Measurements from ENCODE around the gene H2AZ1.
"Not testable (repeated sequence)": the region's sequence is repeated elsewhere in the genome, so short reads cannot be mapped to it uniquely, and the experiment has no call there.

The H2AZ1 gene

GRCh38 chr4:99965674-99966350 is 15.7 kb upstream of the H2AZ1 start:
- 0 out of 2 replicates have a peak, but pooled peaks cover 3% of the 10 kb centered on the region for H3K4me1 ChIP-seq (ENCODE audit: control insufficient read depth, insufficient read depth, low read length)
- no peak overlapping the region for H3K9ac ChIP-seq (ENCODE audit: low read length)
- H3K27ac ChIP-seq (ENCODE audit: low read depth, low read length) = no peak overlapping the region
- H3K9me3 ChIP-seq (ENCODE audit: control insufficient read depth, insufficient read depth, low read depth, low read length) = no peaks in the 10 kb centered on the region
- H3K36me3 ChIP-seq (ENCODE audit: control insufficient read depth, insufficient read depth, low read length) = no peaks in the 10 kb centered on the region
- no peak overlapping the region for H3K4me3 ChIP-seq (ENCODE audit: low read depth, low read length)
- H3K27me3 ChIP-seq (ENCODE audit: control insufficient read depth, insufficient read depth, low read length) = no peaks in the 10 kb centered on the region

GRCh38 chr4:99965173-99965572 is 15.1 kb upstream of the H2AZ1 start:
- Histone ChIP-seq H3K9ac (ENCODE audit: low read length) (no peak overlapping the region), H3K4me1 (ENCODE audit: control insufficient read depth, insufficient read depth, low read length) (0 out of 2 replicates have a peak, but pooled peaks cover 3% of the 10 kb centered on the region), H3K4me3 (ENCODE audit: low read depth, low read length) (no peak overlapping the region), H3K27ac (ENCODE audit: low read depth, low read length) (no peak overlapping the region), H3K27me3 (ENCODE audit: control insufficient read depth, insufficient read depth, low read length) (no peaks in the 10 kb centered on the region), H3K9me3 (ENCODE audit: control insufficient read depth, insufficient read depth, low read depth, low read length) (no peaks in the 10 kb centered on the region), H3K36me3 (ENCODE audit: control insufficient read depth, insufficient read depth, low read length) (no peaks in the 10 kb centered on the region)

- H3K27me3 ChIP-seq (ENCODE audit: control insufficient read depth, insufficient read depth, low read length) = no peaks in the 10 kb centered on the region
- no peaks in the 10 kb centered on the region for H3K4me1 ChIP-seq (ENCODE audit: control insufficient read depth, insufficient read depth, low read length)
- H3K9me3 ChIP-seq (ENCODE audit: control insufficient read depth, insufficient read depth, low read depth, low read length) = no peaks in the 10 kb centered on the region
- no peak overlapping the region for H3K9ac ChIP-seq (ENCODE audit: low read length)
- no peak overlapping the region for H3K27ac ChIP-seq (ENCODE audit: low read depth, low read length)
- no peak overlapping the region for H3K4me3 ChIP-seq (ENCODE audit: low read depth, low read length)
- H3K36me3 ChIP-seq (ENCODE audit: control insufficient read depth, insufficient read depth, low read length) = no peaks in the 10 kb centered on the region
Observed at GRCh38 chr4:99961711-99962110, 11.6 kb upstream of the H2AZ1 start.

GRCh38 chr4:99960648-99961047 is 10.6 kb upstream of the H2AZ1 start:
- Histone ChIP-seq H3K4me3 (ENCODE audit: low read depth, low read length) (no peak overlapping the region), H3K27ac (ENCODE audit: low read depth, low read length) (no peak overlapping the region), H3K9me3 (ENCODE audit: control insufficient read depth, insufficient read depth, low read depth, low read length) (0 out of 2 replicates have a peak, but pooled peaks cover 3% of the 10 kb centered on the region), H3K9ac (ENCODE audit: low read length) (no peak overlapping the region), H3K36me3 (ENCODE audit: control insufficient read depth, insufficient read depth, low read length) (no peaks in the 10 kb centered on the region), H3K4me1 (ENCODE audit: control insufficient read depth, insufficient read depth, low read length) (no peaks in the 10 kb centered on the region), H3K27me3 (ENCODE audit: control insufficient read depth, insufficient read depth, low read length) (no peaks in the 10 kb centered on the region)

- not testable (repeated sequence) for H3K4me3 ChIP-seq (ENCODE audit: low read depth, low read length); H3K9ac ChIP-seq (ENCODE audit: low read length); H3K4me1 ChIP-seq (ENCODE audit: control insufficient read depth, insufficient read depth, low read length); H3K9me3 ChIP-seq (ENCODE audit: control insufficient read depth, insufficient read depth, low read depth, low read length); H3K36me3 ChIP-seq (ENCODE audit: control insufficient read depth, insufficient read depth, low read length); H3K27me3 ChIP-seq (ENCODE audit: control insufficient read depth, insufficient read depth, low read length); H3K27ac ChIP-seq (ENCODE audit: low read depth, low read length)
Observed at GRCh38 chr4:99958207-99958606, 8.1 kb upstream of the H2AZ1 start.

GRCh38 chr4:99950913-99951254 is 809 bp upstream of the H2AZ1 start:
- Histone ChIP-seq H3K4me3 (ENCODE audit: low read depth, low read length) (peak overlapping the region; percentile 71), H3K9ac (ENCODE audit: low read length) (peak overlapping the region; percentile 80), H3K36me3 (ENCODE audit: control insufficient read depth, insufficient read depth, low read length) (peaks cover 17% of the 10 kb centered on the region), H3K9me3 (ENCODE audit: control insufficient read depth, insufficient read depth, low read depth, low read length) (0 out of 2 replicates have a peak, but pooled peaks cover under 1% of the 10 kb centered on the region), H3K27me3 (ENCODE audit: control insufficient read depth, insufficient read depth, low read length) (no peaks in the 10 kb centered on the region), H3K27ac (ENCODE audit: low read depth, low read length) (0 out of 2 replicates have a peak overlapping the region, but pooled peaks have one; percentile 4), H3K4me1 (ENCODE audit: control insufficient read depth, insufficient read depth, low read length) (peaks cover 17% of the 10 kb centered on the region)

GRCh38 chr4:99949034-99949998 is 759 bp downstream of the H2AZ1 start:
- H3K27me3 ChIP-seq (ENCODE audit: control insufficient read depth, insufficient read depth, low read length) = no peaks in the 10 kb centered on the region
- peak overlapping the region; percentile 83 for H3K27ac ChIP-seq (ENCODE audit: low read depth, low read length)
- peaks cover 22% of the 10 kb centered on the region for H3K4me1 ChIP-seq (ENCODE audit: control insufficient read depth, insufficient read depth, low read length)
- peaks cover 17% of the 10 kb centered on the region for H3K36me3 ChIP-seq (ENCODE audit: control insufficient read depth, insufficient read depth, low read length)
- no peaks in the 10 kb centered on the region for H3K9me3 ChIP-seq (ENCODE audit: control insufficient read depth, insufficient read depth, low read depth, low read length)
- peak overlapping the region; percentile 98 for H3K9ac ChIP-seq (ENCODE audit: low read length)
- H3K4me3 ChIP-seq (ENCODE audit: low read depth, low read length) = peak overlapping the region; percentile 75

- Histone ChIP-seq H3K9ac (ENCODE audit: low read length) (peak overlapping the region; percentile 51), H3K4me3 (ENCODE audit: low read depth, low read length) (peak overlapping the region; percentile 84)
Observed at GRCh38 chr4:99947608-99948007, 2.5 kb downstream of the H2AZ1 start.

GRCh38 chr4:99947190-99947578 is 2.9 kb downstream of the H2AZ1 start:
- Histone ChIP-seq H3K4me1 (ENCODE audit: control insufficient read depth, insufficient read depth, low read length) (peaks cover 22% of the 10 kb centered on the region), H3K9ac (ENCODE audit: low read length) (peak overlapping the region; percentile 89), H3K27me3 (ENCODE audit: control insufficient read depth, insufficient read depth, low read length) (no peaks in the 10 kb centered on the region), H3K27ac (ENCODE audit: low read depth, low read length) (peak overlapping the region; percentile 74; the same call in 1 of the 2 replicates), H3K9me3 (ENCODE audit: control insufficient read depth, insufficient read depth, low read depth, low read length) (no peaks in the 10 kb centered on the region), H3K4me3 (ENCODE audit: low read depth, low read length) (peak overlapping the region; percentile 84), H3K36me3 (ENCODE audit: control insufficient read depth, insufficient read depth, low read length) (peaks cover 17% of the 10 kb centered on the region)

More at GRCh38 chr4:99947608-99948007, 2.5 kb downstream of the H2AZ1 start:
- H3K36me3 ChIP-seq (ENCODE audit: control insufficient read depth, insufficient read depth, low read length) = peaks cover 17% of the 10 kb centered on the region
- H3K27ac ChIP-seq (ENCODE audit: low read depth, low read length) = no peak overlapping the region; the same call in 1 of the 2 replicates
- peaks cover 22% of the 10 kb centered on the region for H3K4me1 ChIP-seq (ENCODE audit: control insufficient read depth, insufficient read depth, low read length)
- no peaks in the 10 kb centered on the region for H3K27me3 ChIP-seq (ENCODE audit: control insufficient read depth, insufficient read depth, low read length)
- H3K9me3 ChIP-seq (ENCODE audit: control insufficient read depth, insufficient read depth, low read depth, low read length) = no peaks in the 10 kb centered on the region

GRCh38 chr4:99946356-99947189 is 3.5 kb downstream of the H2AZ1 start, which contains the start of gene DNAJB14:
DNAJB14 (minus strand) TSS chr4:99946618; CDS start chr4:99946571, 47 bp downstream.
- H3K36me3 ChIP-seq (ENCODE audit: control insufficient read depth, insufficient read depth, low read length) = peaks cover 17% of the 10 kb centered on the region
- peak within 1 kb of the TSS; percentile 89 for H3K9ac ChIP-seq (ENCODE audit: low read length)
- H3K9me3 ChIP-seq (ENCODE audit: control insufficient read depth, insufficient read depth, low read depth, low read length) = no peaks in the 10 kb centered on the region
- peak within 1 kb of the TSS; percentile 90 for H3K27ac ChIP-seq (ENCODE audit: low read depth, low read length)
- peak within 1 kb of the TSS; percentile 84 for H3K4me3 ChIP-seq (ENCODE audit: low read depth, low read length)
- peaks cover 22% of the 10 kb centered on the region for H3K4me1 ChIP-seq (ENCODE audit: control insufficient read depth, insufficient read depth, low read length)
- H3K27me3 ChIP-seq (ENCODE audit: control insufficient read depth, insufficient read depth, low read length) = no peaks in the 10 kb centered on the region

Measured in HUES6 (cell line).